Endothelial cell (in vitro differentiated cells): Measurements from ENCODE around the gene RNF144B. TPM values are rescaled to one million over a fixed set of nuclear protein-coding genes. Genes with fewer than 3 reads are reported as not detected.

ENCODE experiments used
- DNase-seq: peaks from one replicate; pipeline ENCODE4 v3.0.0; 2021; ENCODE audit warnings: low spot score
- H3K27ac Mint-ChIP-seq: one replicate; pipeline ENCODE4 v1.8.0; 2021; ENCODE audit warnings: mixed read lengths, inconsistent platforms; ENCODE audit not compliant: unreplicated experiment
- H3K27me3 Mint-ChIP-seq: one replicate; pipeline ENCODE4 v1.8.0; 2021; ENCODE audit warnings: mild to moderate bottlenecking, moderate library complexity, mixed read lengths, inconsistent platforms; ENCODE audit not compliant: unreplicated experiment
- H3K36me3 Mint-ChIP-seq: one replicate; pipeline ENCODE4 v1.8.0; 2021; ENCODE audit warnings: mild to moderate bottlenecking, low read depth, mixed read lengths, inconsistent platforms; ENCODE audit not compliant: unreplicated experiment
- H3K4me1 Mint-ChIP-seq: one replicate; pipeline ENCODE4 v1.8.0; 2021; ENCODE audit warnings: mild to moderate bottlenecking, mixed read lengths, inconsistent platforms; ENCODE audit not compliant: unreplicated experiment
- H3K4me3 Mint-ChIP-seq: one replicate; pipeline ENCODE4 v1.8.0; 2021; ENCODE audit warnings: mild to moderate bottlenecking, mixed read lengths, inconsistent platforms; ENCODE audit not compliant: unreplicated experiment
- H3K9me3 Mint-ChIP-seq: one replicate; pipeline ENCODE4 v1.8.0; 2021; ENCODE audit warnings: mixed read lengths, inconsistent platforms; ENCODE audit not compliant: unreplicated experiment
- total RNA-seq: library from RNA; stranded (reverse); fragmentation: NEBNext Ultra II Directional; extraction: Animal tissue kit (Norgen Biotek cat#: 25700); gene quantifications from one replicate; pipeline ENCODE4 v1.2.1, GENCODE V29; 2021; ENCODE audit not compliant: unreplicated experiment
- TF ChIP-seq, protein P1 (sequence below): fragments of 200-600 bp; sonication (generic); IDR thresholded peaks from one replicate; pipeline ENCODE4 v1.5.0; 2021; ENCODE audit warnings: antibody characterized with exemption; ENCODE audit not compliant: unreplicated experiment

The RNF144B gene
- total RNA-seq, 1 donor from 2014 or later = 23.2 TPM

- Mint-ChIP-seq H3K27ac (no peak overlapping the region), H3K9me3 (no peaks in the 10 kb centered on the region), H3K36me3 (no peaks in the 10 kb centered on the region), H3K4me3 (no peak overlapping the region), H3K27me3 (no peaks in the 10 kb centered on the region), H3K4me1 (peaks cover 30% of the 10 kb centered on the region)
- no peak for DNase-seq
- TF ChIP-seq, protein P1, sequence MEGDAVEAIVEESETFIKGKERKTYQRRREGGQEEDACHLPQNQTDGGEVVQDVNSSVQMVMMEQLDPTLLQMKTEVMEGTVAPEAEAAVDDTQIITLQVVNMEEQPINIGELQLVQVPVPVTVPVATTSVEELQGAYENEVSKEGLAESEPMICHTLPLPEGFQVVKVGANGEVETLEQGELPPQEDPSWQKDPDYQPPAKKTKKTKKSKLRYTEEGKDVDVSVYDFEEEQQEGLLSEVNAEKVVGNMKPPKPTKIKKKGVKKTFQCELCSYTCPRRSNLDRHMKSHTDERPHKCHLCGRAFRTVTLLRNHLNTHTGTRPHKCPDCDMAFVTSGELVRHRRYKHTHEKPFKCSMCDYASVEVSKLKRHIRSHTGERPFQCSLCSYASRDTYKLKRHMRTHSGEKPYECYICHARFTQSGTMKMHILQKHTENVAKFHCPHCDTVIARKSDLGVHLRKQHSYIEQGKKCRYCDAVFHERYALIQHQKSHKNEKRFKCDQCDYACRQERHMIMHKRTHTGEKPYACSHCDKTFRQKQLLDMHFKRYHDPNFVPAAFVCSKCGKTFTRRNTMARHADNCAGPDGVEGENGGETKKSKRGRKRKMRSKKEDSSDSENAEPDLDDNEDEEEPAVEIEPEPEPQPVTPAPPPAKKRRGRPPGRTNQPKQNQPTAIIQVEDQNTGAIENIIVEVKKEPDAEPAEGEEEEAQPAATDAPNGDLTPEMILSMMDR = no peak
Measured at GRCh38 chr6:18383441-18383840, 3.7 kb upstream of the RNF144B start.

GRCh38 chr6:18384621-18385020 is 2.5 kb upstream of the RNF144B start:
- H3K36me3 Mint-ChIP-seq = no peaks in the 10 kb centered on the region
- no peak overlapping the region for H3K4me3 Mint-ChIP-seq
- H3K27me3 Mint-ChIP-seq = no peaks in the 10 kb centered on the region
- DNase-seq = no peak
- H3K4me1 Mint-ChIP-seq = peaks cover 31% of the 10 kb centered on the region
- peak overlapping the region; percentile 55 for H3K27ac Mint-ChIP-seq
- H3K9me3 Mint-ChIP-seq = no peaks in the 10 kb centered on the region
- TF ChIP-seq, protein P1 = no peak

DNA sequence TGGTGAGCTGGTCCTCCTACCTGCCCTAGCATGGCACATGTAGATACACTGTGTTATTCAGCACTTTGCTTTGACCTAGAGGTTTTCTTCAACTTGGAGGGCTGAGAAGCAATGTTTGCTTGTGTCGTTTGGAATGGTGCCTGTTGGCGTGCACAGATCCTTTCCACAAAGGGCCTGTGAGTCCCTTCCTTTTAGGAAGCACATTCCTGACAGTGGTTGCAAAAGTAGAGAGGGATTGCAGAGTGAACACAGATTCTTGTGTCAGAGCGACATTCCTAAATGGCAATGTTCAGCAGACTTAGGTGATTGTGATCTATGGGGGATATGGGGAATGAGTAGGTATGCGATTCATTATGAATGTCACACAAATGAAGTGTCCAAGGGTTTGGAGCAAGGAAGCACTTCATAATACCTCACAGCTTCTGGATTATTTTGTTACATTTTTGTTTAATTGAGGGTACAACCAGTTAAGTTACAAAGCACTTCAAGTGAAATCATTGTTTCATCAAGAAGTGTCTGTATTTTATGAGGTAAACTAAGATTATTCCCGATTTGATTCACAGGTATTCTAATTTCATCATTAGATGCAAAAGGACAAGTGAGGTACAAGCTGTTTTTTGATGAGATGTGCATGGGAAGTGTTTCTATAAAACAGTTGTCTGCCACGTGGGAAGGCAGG is 713 bp upstream of the RNF144B start:
- Mint-ChIP-seq H3K4me3 (peak overlapping the region; percentile 95), H3K27me3 (no peaks in the 10 kb centered on the region), H3K27ac (peak overlapping the region; percentile 84), H3K36me3 (no peaks in the 10 kb centered on the region), H3K9me3 (no peaks in the 10 kb centered on the region), H3K4me1 (peaks cover 34% of the 10 kb centered on the region)
- DNase-seq = no peak
- TF ChIP-seq, protein P1 = no peak

DNA sequence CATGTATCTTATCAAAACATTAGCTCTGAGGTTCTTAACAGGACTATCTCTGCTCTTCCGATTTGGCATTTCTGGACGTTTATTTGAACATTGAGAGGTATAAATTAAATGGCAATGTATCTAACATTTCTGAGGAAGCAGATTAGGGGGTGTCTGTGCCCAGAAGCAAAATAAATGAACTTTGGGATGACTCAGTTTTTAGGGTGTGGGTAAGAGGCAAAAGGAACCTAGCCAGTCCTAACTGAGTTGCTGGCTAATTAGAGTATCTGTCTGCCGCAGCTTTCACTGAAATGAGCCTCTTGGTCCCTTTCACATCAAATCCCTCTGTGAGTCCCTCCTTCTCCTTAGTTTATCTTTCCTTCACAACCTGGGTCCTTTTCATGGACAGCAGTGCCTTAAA is 1.1 kb downstream of the RNF144B start:
- TF ChIP-seq, protein P1 = no peak
- H3K36me3 Mint-ChIP-seq = no peaks in the 10 kb centered on the region
- no peak for DNase-seq
- H3K4me3 Mint-ChIP-seq = peak overlapping the region; percentile 95
- H3K27me3 Mint-ChIP-seq = no peaks in the 10 kb centered on the region
- H3K4me1 Mint-ChIP-seq = peaks cover 34% of the 10 kb centered on the region
- H3K9me3 Mint-ChIP-seq = no peaks in the 10 kb centered on the region
- peak overlapping the region; percentile 84 for H3K27ac Mint-ChIP-seq

DNA sequence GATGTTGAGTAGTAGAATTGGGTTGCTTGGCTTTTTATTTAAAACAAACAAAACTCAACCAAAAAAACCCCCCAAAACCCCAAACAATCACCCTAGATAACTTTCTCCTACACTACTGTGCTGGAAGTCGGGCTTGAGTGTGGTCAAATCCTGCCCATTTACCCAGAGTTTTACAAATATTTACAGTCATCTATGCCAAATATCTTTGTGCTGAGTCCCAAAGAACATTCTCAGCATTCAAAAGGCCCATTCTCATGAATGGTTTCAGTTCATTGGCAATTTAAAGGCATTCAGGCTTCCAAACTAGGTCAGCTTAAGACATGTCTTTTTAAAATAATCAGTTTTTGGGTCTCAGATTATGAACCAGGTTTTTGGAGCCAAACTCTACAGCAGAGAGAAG is 1.8 kb downstream of the RNF144B start:
- no peak overlapping the region for H3K27ac Mint-ChIP-seq
- DNase-seq = no peak
- TF ChIP-seq, protein P1 = no peak
- H3K27me3 Mint-ChIP-seq = no peaks in the 10 kb centered on the region
- no peaks in the 10 kb centered on the region for H3K9me3 Mint-ChIP-seq
- H3K36me3 Mint-ChIP-seq = no peaks in the 10 kb centered on the region
- H3K4me1 Mint-ChIP-seq = peaks cover 34% of the 10 kb centered on the region
- H3K4me3 Mint-ChIP-seq = peak overlapping the region; percentile 95
